HG03066 (cell line): ENCODE data around the gene DNM1L.

Source experiments
- ATAC-seq: cut with Tn5 transposase; IDR thresholded peaks from one replicate; pipeline ENCODE4 v1.9.1; 2021; ENCODE audit warnings: low read depth; ENCODE audit not compliant: unreplicated experiment

Gene DNM1L

GRCh38 chr12:32679091-32679919, at the start of gene DNM1L:
Gene DNM1L, plus strand, starts transcription at chr12:32679301. Its CDS starts 63 bp downstream, at chr12:32679364.
- peak; percentile 96 for ATAC-seq

- no peak for ATAC-seq
Observed at GRCh38 chr12:32641287-32641901, 37.7 kb upstream of the DNM1L start.

- no peak for ATAC-seq
Observed at GRCh38 chr12:32644431-32644830, 34.7 kb upstream of the DNM1L start.

GRCh38 chr12:32647275-32647674, 31.8 kb upstream of the DNM1L start:
- no peak for ATAC-seq

- no peak for ATAC-seq
Observed at GRCh38 chr12:32650508-32650907, 28.6 kb upstream of the DNM1L start.

- no peak for ATAC-seq
Observed at GRCh38 chr12:32651151-32651955, 27.7 kb upstream of the DNM1L start.

- ATAC-seq: no peak
Observed at GRCh38 chr12:32651956-32652210, 27.2 kb upstream of the DNM1L start.

- no peak for ATAC-seq
Observed at GRCh38 chr12:32659908-32660440, 19.1 kb upstream of the DNM1L start.

- no peak for ATAC-seq
Observed at GRCh38 chr12:32661706-32662105, 17.4 kb upstream of the DNM1L start.

- ATAC-seq: no peak
Observed at GRCh38 chr12:32662665-32663064, 16.4 kb upstream of the DNM1L start.

GRCh38 chr12:32666018-32666417, 13.1 kb upstream of the DNM1L start:
- ATAC-seq: no peak

- no peak for ATAC-seq
Observed at GRCh38 chr12:32669584-32669983, 9.5 kb upstream of the DNM1L start.

- peak; percentile 49 for ATAC-seq
Observed at GRCh38 chr12:32671930-32672780, 6.9 kb upstream of the DNM1L start.

GRCh38 chr12:32679920-32680237, 778 bp downstream of the DNM1L start:
- ATAC-seq: no peak

GRCh38 chr12:32680787-32681186, 1.7 kb downstream of the DNM1L start:
- ATAC-seq: no peak

GRCh38 chr12:32681272-32681671, 2.2 kb downstream of the DNM1L start:
- no peak for ATAC-seq

GRCh38 chr12:32686340-32686739, 7.2 kb downstream of the DNM1L start:
- ATAC-seq: no peak

- no peak for ATAC-seq
Observed at GRCh38 chr12:32688786-32689185, 9.7 kb downstream of the DNM1L start.

- ATAC-seq: no peak
Observed at GRCh38 chr12:32690927-32691326, 11.8 kb downstream of the DNM1L start.

GRCh38 chr12:32692358-32692757, 13.3 kb downstream of the DNM1L start:
- ATAC-seq: no peak

- ATAC-seq: no peak
Observed at GRCh38 chr12:32693036-32693435, 13.9 kb downstream of the DNM1L start.
